MCF 10A (cell line): ENCODE data around the gene STAM. TPM values are rescaled to one million over a fixed set of nuclear protein-coding genes. Genes with fewer than 3 reads are reported as not detected.
"Not testable (repeated sequence)": the region's sequence is repeated elsewhere in the genome, so short reads cannot be mapped to it uniquely, and the experiment has no call there.

ENCODE experiments used
- BruUV-seq: library from RNA; stranded (reverse); fragments of 400-500 nt; replicated peaks from 2 replicates; lab custom pipeline; 2021; lab: Mats Ljungman, UMichigan
- CTCF ChIA-PET: fragments of 300-600 bp; sonication (Branson Sonifier 250); formaldehyde crosslinking; extraction: SDS; loops from one replicate; lab custom pipeline; 2021; ENCODE audit warnings: antibody characterized with exemption, inconsistent platforms; lab: Yijun Ruan, JAX
- POLR2A ChIA-PET: fragments of 300-600, 350-650 bp; sonication (Branson Sonifier 250); formaldehyde crosslinking; extraction: SDS; loops from one replicate; lab custom pipeline; 2020; ENCODE audit warnings: antibody characterized with exemption, inconsistent platforms; lab: Yijun Ruan, JAX
- DNase-seq: peaks from one replicate; pipeline ENCODE4 v3.0.0-alpha.2; 2018; ENCODE audit not compliant: unreplicated experiment
- H3K27ac Mint-ChIP-seq: one replicate; pipeline ENCODE4 v1.8.0; 2022; ENCODE audit warnings: mild to moderate bottlenecking, low read depth, mixed read lengths; ENCODE audit not compliant: unreplicated experiment
- H3K27me3 Mint-ChIP-seq: one replicate; pipeline ENCODE4 v1.8.0; 2022; ENCODE audit warnings: mixed read lengths; ENCODE audit not compliant: insufficient read depth, unreplicated experiment
- H3K36me3 Mint-ChIP-seq: one replicate; pipeline ENCODE4 v1.8.0; 2022; ENCODE audit warnings: mild to moderate bottlenecking, moderate library complexity, mixed read lengths; ENCODE audit not compliant: insufficient read depth, unreplicated experiment
- H3K4me1 Mint-ChIP-seq: one replicate; pipeline ENCODE4 v1.8.0; 2022; ENCODE audit warnings: mixed read lengths; ENCODE audit not compliant: insufficient read depth, unreplicated experiment
- H3K4me3 Mint-ChIP-seq: one replicate; pipeline ENCODE4 v1.8.0; 2022; ENCODE audit warnings: mild to moderate bottlenecking, moderate library complexity, mixed read lengths; ENCODE audit not compliant: unreplicated experiment
- H3K9me3 Mint-ChIP-seq: one replicate; pipeline ENCODE4 v1.8.0; 2022; ENCODE audit warnings: mixed read lengths; ENCODE audit not compliant: unreplicated experiment
- CTCF ChIP-seq: fragments of 200-600 bp; IDR thresholded peaks from one replicate; pipeline ENCODE4 v1.8.0; 2022; ENCODE audit warnings: antibody characterized with exemption, mild to moderate bottlenecking; ENCODE audit not compliant: unreplicated experiment
- intact Hi-C: fragments of 100-400 bp; cut with micrococcal nuclease; formaldehyde crosslinking; loops from 2 replicates; pipeline ENCODE4 v1.14.1; 2022
- total RNA-seq: library from RNA; stranded (reverse); gene quantifications from 2 replicates; pipeline ENCODE4 v1.2.3, GENCODE V29; 2022

The STAM gene
- total RNA-seq, 1 experiment from 2014 or later: 35.4 TPM

- no peak for DNase-seq
- no peak overlapping the region for H3K27ac Mint-ChIP-seq
- peaks cover 7% of the 10 kb centered on the region for H3K9me3 Mint-ChIP-seq
- no peak overlapping the region for H3K4me3 Mint-ChIP-seq
- peaks cover 58% of the 10 kb centered on the region for H3K36me3 Mint-ChIP-seq
- no peaks in the 10 kb centered on the region for H3K4me1 Mint-ChIP-seq
- TF ChIP-seq CTCF: no peak
- CTCF ChIA-PET: interaction anchor here (0.7 to 0.8 kb wide), 2 partner anchors 23 to 108 kb away, joined by 3 read pairs; no protein-coding TSS in a partner anchor
- no TSS peak for BruUV-seq
- POLR2A ChIA-PET: no interaction called here
- no peaks in the 10 kb centered on the region for H3K27me3 Mint-ChIP-seq
- intact Hi-C loops: no loop called here
Observed at GRCh38 chr10:17713758-17714157, 69.8 kb downstream of the STAM start.

GRCh38 chr10:17716161-17716560 lies 72.2 kb downstream of the STAM start:
- peaks cover 35% of the 10 kb centered on the region for H3K36me3 Mint-ChIP-seq
- no peak for TF ChIP-seq CTCF
- DNase-seq: no peak
- ChIA-PET POLR2A (interaction anchor here (0.6 kb wide), 1 partner anchor 28 kb away, joined by 3 read pairs; no protein-coding TSS in a partner anchor), CTCF (interaction anchor here (2.1 kb wide), 1 partner anchor 22 kb away, joined by 6 read pairs; no protein-coding TSS in a partner anchor)
- H3K27ac Mint-ChIP-seq: no peak overlapping the region
- H3K27me3 Mint-ChIP-seq: no peaks in the 10 kb centered on the region
- intact Hi-C loops: no loop called here
- no peaks in the 10 kb centered on the region for H3K4me1 Mint-ChIP-seq
- no TSS peak for BruUV-seq
- peaks cover 7% of the 10 kb centered on the region for H3K9me3 Mint-ChIP-seq
- H3K4me3 Mint-ChIP-seq: no peak overlapping the region

GRCh38 chr10:17722317-17723014 lies 78.5 kb downstream of the STAM start:
- H3K27me3 Mint-ChIP-seq, intact Hi-C loops, BruUV-seq, POLR2A ChIA-PET, H3K9me3 Mint-ChIP-seq, H3K4me3 Mint-ChIP-seq, H3K27ac Mint-ChIP-seq, H3K4me1 Mint-ChIP-seq, CTCF ChIA-PET, DNase-seq: not testable (repeated sequence)
- H3K36me3 Mint-ChIP-seq: peaks cover 23% of the 10 kb centered on the region

DNA sequence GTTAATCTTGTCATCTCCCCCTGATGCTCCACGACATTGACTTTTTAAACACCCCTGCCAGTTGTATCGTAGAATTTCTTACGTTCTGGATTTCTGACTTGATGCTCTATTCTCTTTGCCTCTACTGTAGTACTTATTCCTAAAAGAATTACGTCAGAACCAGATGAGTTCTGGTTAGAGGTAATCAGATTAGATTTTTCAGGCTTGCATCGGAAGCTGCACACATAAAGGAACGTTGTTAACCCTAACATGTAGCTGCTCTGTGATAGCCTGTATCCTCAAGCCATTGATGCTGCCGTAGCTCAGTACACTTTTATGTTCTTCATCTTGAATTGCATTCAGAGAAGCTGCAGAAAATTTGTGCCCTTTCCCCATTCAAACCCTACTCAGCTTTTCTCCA lies 81.8 kb downstream of the STAM start:
- Mint-ChIP-seq H3K27ac (no peak overlapping the region), H3K27me3 (no peaks in the 10 kb centered on the region), H3K4me3 (no peak overlapping the region), H3K4me1 (no peaks in the 10 kb centered on the region), H3K36me3 (peaks cover 19% of the 10 kb centered on the region), H3K9me3 (no peaks in the 10 kb centered on the region)
- intact Hi-C loops: no loop called here
- CTCF ChIA-PET: interaction anchor here (3.7 kb wide), 1 partner anchor 12 kb away, joined by 17 read pairs; no protein-coding TSS in a partner anchor
- no peak for DNase-seq
- no peak for TF ChIP-seq CTCF
- no TSS peak for BruUV-seq
- POLR2A ChIA-PET: no interaction called here
